GM10266 (cell line): ENCODE results near the gene C13orf42.

Experiments used
- DNase-seq: peaks from one replicate; pipeline ENCODE4 v3.0.0; 2012; ENCODE audit errors: extremely low spot score
- TF ChIP-seq, protein P1 (sequence below): IDR thresholded peaks from 2 replicates; pipeline ENCODE4 v1.5.1; 2012; ENCODE audit warnings: mild to moderate bottlenecking, low read depth; ENCODE audit not compliant: control insufficient read depth, insufficient read depth; ENCODE audit errors: missing control alignments

Gene C13orf42

DNA sequence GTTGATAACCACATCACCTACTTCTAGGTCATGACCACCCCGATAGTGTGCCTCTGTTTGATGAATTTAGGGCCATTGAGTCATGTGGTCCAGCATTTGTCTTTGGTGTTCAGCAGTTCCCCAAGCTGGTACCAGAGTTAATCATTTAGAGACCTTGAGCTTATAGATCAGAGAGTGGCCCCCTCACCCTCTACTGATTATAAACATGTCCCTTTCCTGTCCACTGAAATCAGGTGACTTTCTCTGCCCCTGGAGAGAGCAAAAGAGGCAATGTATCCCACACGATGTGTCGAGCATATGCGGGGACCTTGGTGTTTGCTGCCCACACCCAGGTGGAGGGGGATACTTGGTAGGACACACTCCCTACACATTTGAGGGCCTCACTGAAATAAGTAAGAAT, 46.3 kb downstream of the C13orf42 start:
- TF ChIP-seq, protein P1, sequence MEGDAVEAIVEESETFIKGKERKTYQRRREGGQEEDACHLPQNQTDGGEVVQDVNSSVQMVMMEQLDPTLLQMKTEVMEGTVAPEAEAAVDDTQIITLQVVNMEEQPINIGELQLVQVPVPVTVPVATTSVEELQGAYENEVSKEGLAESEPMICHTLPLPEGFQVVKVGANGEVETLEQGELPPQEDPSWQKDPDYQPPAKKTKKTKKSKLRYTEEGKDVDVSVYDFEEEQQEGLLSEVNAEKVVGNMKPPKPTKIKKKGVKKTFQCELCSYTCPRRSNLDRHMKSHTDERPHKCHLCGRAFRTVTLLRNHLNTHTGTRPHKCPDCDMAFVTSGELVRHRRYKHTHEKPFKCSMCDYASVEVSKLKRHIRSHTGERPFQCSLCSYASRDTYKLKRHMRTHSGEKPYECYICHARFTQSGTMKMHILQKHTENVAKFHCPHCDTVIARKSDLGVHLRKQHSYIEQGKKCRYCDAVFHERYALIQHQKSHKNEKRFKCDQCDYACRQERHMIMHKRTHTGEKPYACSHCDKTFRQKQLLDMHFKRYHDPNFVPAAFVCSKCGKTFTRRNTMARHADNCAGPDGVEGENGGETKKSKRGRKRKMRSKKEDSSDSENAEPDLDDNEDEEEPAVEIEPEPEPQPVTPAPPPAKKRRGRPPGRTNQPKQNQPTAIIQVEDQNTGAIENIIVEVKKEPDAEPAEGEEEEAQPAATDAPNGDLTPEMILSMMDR: no peak
- no peak for DNase-seq

DNA sequence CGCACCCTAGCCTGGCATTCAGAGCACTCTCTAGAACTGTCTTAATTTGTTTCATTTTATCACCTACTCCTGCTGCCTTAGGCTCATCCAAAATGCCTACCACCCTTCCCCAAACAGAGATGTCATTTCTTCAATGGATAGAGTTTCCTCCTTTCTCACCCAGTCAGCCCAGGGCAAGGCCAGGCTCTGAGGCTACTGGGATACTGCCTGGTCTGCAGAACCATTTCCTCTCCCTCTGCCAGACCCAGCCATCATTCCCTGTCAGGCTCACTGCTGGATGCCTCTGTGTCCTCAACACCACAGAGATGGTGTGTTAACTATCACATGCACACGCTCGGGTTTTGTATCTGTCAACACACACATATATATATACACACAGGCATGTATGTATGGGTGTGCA, 47.2 kb downstream of the C13orf42 start:
- no peak for DNase-seq
- TF ChIP-seq, protein P1: no peak

DNA sequence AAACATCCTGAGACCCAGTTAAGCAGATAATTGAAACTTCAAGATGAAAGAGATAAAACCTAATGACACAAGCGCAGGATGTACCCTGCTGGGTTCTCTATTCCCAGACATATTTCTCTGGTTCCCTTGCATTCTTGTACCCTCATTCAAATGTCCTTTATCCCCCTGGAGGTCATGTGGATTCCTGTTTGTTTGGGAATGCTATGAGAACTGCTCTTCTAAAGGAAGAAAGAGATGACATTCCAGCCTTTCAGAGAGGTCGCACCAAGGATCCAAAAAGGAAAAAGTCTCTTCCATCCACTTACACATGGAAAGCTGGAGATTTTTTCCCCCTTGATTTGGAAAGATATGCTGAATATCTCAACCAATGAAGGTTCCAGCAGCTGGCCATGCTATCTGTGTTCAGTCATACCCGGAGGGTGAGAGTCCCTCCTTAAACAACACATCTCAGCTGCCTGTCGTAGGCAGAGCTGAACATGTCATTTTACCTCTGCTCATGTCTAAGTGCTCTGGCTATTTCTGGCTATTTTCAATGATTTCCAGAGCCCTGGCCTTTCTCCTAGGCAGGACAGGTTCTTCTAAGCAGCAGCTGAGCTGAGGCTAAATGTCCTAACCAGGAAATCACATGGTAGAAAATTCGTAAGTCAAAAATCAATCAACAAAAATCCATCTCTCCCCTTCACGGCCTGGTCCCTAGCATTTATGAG, 52.5 kb downstream of the C13orf42 start:
- TF ChIP-seq, protein P1: no peak
- no peak for DNase-seq

DNA sequence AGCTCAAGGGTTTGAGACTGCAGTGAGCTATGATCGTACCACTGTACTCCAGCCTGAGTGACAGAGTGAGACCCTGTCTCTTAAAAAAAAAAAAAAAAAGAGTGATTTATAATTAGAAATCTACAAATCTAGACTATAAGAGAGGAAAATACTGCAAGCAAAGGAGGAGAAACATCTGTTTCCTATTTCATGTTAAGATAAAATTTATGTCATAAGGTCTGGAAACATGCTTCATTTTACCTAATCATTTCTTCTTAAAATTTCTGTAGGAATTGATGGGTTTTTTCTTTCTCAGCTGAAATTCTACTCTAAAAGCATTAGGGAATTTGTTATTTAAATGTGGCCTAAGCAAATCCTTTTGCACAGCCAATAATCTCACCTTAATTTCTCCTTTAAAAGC, 53.2 kb downstream of the C13orf42 start:
- no peak for DNase-seq
- TF ChIP-seq, protein P1: no peak

DNA sequence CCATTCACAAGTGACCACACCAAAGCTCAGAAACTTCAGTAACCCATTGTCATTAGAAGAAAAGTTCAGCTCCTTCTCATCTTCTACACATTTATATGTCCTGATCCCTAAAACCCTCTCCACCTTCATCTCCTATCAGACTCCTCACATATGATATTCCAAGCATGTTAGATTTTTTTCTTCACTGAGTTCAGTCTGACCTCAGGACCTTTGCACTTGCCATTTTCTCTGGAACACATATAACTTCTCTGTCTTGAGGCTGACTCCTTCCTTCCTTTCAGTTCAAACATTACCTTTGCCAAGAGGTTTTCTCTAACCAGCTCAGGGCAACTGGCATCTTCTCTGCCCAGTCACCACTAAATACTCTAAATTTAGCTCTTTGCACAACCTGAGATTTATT, 54.1 kb downstream of the C13orf42 start:
- no peak for DNase-seq
- TF ChIP-seq, protein P1: no peak

DNA sequence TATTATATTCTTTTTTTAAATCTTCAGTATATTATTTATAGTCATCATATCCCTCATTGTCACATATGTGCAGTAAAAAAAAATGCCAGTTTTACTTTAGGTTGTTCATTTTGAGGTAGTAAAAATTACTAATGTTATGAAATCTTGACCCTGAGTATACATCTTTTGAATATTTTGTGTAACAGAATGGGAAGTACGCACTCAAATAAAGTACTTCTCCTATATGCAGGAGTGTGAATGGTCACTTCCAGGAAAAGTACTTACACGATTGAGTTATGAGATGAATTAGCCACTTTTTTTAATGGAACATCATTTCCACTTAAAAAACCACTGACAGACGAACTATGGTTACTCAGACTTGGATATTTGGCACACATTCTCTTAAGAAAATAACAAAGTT, 58.5 kb downstream of the C13orf42 start:
- TF ChIP-seq, protein P1: no peak
- no peak for DNase-seq

DNA sequence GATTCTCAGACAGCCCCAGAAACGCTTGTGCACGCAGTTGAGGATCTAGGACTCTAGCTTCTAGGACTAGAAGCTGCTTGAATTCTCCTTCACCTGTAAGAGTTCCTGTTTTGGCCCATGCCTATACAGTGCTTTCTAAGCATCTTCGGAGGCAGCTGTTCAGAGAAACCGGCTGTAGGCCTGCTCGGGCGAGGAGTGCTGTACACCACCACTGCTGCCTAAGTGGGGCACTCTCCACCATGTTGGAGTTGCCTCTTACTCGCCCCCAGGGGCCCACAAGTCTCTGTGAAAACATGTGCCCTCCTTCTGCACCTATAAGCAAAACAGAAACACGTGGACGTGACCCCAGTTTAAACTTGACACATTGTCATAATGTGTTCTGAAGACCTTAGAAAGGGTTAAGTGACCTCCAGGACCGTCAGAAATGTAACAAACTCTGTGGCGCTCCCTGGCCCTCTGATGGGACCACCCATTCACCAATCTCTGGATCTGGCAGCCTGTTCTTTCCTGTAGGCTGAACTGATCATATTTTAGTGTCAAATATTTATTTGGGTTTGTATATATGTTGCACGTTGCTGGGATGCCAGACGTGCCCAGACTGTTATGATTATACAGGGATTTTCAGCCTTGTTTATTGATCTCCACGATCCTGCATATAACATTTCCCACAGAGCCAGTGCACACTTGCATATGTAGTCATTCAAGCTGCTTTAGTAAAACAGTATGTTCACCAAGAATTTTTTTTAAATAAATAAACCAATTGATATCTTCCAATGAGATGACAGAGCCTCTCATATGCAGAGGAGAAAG, 60.8 kb downstream of the C13orf42 start:
- DNase-seq: no peak
- TF ChIP-seq, protein P1: no peak
